ENCODE measurements around the gene NEURL3.

The NEURL3 gene

GRCh38 chr2:96527286-96528005 lies 22.3 kb upstream of the NEURL3 start:
- peak; percentile 66 for DNase-seq

DNA sequence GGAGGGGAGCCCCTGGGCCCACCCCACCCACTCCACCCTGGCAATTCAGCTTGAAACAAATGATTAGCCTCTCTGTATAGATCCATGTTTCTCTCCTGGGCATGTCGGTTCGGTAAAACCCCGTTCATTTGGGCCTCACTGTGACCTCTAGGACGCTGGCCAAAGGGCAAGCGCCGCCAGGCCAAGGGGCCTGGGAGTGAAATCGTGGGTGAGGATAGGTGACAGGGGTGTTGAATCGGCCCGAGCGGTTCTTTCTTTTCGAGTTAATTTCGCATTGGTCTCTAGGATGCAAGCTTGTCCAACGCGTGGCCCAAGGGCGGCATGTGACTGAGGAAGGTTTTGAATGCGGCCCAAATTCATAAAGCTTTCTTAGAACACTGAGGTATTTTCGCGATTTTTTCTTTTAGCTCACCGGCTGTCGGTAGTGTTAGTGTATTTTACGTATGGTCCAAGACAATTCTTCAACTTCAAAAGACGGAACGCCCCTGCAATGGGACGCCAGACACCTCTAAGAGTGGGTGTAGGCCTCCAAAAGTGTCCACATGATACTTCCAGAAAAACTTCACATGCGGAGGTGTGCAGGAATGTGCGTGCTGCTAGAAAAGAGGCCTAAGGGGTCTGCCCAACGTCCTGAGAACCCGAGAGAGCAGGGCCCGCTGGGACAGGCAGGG lies 21.6 kb upstream of the NEURL3 start:
- DNase-seq: no peak

DNA sequence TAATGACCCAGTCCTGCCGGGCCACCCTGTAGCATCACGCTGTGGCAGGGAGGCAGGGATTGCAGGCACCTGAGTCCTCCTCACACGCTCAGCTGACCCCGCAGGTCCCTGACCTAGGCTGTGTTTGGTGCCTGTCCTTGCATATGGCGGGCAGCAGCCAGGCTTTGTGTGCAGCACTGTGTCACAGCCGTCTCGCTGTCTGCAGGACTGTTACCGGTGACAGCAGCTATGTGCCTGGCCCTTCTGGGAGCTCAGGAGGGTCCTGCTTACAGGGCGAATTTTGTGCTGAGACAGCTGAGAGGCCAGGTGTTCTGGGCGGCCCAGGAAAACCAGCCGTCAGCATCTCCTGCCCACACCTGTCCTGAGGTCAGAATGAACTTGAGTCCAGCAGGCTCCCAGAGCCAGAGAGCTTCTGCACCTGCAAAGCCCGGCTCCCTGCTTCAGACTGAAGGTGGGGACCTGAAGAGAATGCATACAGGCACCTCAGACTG lies 21.0 kb upstream of the NEURL3 start:
- DNase-seq: no peak

DNA sequence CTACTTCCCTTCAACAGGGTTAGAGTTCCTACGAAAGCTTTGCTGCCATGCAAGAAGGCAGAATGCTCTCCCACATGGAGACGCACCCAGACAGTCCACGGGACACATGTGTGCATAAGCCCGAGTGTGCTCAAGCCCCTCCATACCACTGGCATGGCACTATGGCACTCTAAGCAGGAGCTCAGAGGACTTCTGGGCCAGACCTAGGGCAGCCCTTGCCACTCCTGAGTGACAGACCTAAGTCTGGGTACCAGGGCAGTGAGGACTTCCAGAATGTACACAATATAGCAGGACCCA lies 20.0 kb upstream of the NEURL3 start:
- DNase-seq: no peak

GRCh38 chr2:96524482-96525210 lies 19.5 kb upstream of the NEURL3 start:
- no peak for DNase-seq

GRCh38 chr2:96523659-96524481 lies 18.7 kb upstream of the NEURL3 start:
- no peak for DNase-seq

GRCh38 chr2:96522304-96523203 lies 17.4 kb upstream of the NEURL3 start:
- peak; percentile 38 for DNase-seq

DNA sequence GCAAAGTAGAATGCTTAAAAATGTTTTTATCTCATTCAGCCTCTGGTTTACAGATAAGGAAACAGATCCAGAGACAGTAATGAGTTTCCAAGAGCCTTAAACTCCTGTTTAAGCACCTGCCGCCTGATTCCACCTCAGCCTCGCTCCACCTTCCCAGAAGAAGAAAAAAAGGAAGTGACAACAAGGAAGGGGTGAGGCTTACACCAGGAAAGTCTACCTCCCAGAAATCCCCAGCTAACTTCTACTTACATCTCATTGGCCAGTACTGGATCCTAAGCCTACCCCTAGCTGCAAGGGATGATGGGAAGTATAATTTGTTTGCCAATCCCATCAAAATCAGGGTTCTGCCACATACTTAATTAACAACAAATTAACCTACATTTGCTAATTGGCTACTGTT lies 16.1 kb upstream of the NEURL3 start:
- no peak for DNase-seq

GRCh38 chr2:96520697-96521096 lies 15.5 kb upstream of the NEURL3 start:
- DNase-seq: peak; percentile 44

DNA sequence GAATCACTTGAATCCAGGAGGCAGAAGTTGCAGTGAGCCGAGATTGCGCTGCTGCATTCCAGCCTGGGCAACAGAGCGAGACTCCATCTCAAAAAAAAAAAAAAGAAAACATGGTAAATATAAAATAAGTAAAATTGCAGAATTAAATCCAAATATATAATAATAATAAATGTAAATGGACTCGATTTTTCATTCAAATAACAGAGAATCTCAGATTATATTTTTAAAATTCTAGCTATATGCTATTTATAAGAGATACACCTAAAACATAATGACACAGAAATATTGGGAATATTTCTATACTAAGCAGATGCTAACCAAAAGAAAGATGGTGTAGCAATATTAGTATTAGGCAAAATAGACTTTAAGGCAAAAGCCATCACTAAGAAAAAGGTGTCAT lies 15.1 kb upstream of the NEURL3 start:
- DNase-seq: no peak

- DNase-seq: no peak
Observed at GRCh38 chr2:96517079-96517478, 11.9 kb upstream of the NEURL3 start.

DNA sequence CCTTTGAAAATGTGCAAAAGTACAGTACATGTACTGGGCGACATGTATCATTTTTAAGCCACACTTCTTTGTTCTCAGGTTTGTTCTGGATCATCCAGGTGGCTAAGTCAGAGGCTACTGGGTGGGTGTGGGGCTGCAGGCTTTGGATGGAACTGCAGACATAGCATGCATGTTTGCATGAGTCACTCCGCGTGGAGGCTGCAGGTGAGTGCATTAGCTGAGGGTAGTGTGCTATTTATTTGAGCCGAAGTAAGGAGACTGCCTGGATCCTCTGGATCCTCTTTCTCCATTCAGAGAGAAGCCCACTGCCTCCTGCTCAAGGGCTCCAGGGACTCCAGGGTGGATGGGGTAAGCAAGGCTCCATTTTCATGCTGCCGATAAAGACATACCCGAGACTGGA lies 9.4 kb upstream of the NEURL3 start:
- DNase-seq: no peak

- no peak for DNase-seq
Observed at GRCh38 chr2:96512341-96512740, 7.2 kb upstream of the NEURL3 start.

DNA sequence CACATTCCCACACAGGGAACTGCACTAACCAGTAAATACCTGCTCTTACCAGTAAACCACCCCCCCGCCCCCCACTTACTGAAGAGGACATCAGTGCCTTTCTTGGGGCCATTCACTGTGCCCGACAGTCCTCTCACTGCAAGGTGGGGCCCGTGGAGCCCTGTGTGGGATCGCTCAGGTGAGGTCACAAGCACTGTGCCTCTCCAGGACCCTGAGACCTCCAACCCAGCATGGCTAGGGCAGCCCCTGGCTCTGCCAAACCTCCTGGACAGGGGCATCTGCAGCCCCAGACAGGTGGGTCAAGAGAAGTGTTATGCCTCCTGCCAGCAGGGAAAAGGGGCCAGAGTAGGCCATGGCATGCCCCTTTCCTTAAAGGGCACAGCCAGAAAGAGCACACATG lies 6.7 kb upstream of the NEURL3 start:
- no peak for DNase-seq

GRCh38 chr2:96510931-96511595 lies 5.9 kb upstream of the NEURL3 start:
- no peak for DNase-seq

DNA sequence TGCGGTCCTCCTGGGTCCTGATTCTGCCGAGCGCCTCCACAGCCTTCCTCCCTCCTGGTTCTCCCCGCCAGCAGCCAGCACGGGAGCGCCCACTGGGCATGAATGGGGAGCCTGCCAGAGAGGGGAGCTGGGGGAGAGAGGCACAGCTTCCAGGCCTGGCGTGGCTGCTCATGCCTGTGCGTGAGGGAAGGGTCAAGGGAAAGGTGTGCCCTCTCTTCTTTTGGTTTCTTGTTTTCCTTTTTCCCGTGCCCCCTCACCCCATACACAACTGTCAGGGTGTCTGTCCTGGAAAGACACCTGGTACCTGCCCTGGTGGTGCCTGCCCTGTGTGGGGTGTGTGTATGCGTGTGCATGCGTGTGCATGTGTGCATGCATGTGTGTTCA lies 4.7 kb upstream of the NEURL3 start:
- no peak for DNase-seq

DNA sequence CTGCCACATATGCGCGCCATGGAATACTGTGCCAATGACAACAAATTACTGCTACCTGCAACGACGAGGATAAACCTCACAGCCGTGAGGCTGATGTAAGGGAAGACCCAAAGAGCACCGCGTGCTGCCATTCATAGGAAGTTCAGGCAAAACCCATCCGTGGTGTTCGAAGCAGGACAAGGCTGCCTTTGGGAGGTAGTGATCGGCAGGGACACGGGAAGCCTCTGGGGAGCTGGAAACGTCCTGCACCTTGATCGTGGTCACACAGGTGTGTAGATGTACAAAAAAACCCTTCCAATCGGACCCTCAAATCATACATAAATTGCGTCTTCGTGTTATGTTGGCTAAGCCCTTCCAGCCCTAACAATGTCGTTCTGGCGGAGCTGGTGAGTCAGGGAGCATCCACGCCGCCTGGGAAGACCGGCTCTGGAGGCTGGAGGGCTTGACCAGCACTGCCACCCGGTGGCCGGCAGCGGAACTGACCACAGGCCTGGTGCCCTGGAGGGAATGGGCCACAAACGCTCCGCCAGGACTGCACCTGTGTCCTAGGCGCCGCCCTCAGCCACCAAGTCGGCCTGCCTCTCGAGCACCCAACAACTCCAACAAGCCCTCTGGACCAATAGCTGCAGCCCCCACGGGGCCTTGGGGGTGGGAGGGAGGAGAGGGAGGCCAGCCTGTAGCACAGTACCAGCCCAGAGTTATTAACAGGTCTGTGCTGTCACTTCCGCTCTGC lies 4.1 kb upstream of the NEURL3 start:
- peak; percentile 88 for DNase-seq

GRCh38 chr2:96508521-96509113 lies 3.5 kb upstream of the NEURL3 start:
- no peak for DNase-seq

- DNase-seq: peak; percentile 89
Observed at GRCh38 chr2:96507957-96508520, 2.9 kb upstream of the NEURL3 start.

GRCh38 chr2:96506907-96507240 lies 1.7 kb upstream of the NEURL3 start:
- DNase-seq: no peak
